Activated CD4-positive, alpha-beta T cell treated with anti-CD3 and anti-CD28 coated beads, Interleukin-2, amount 50 U/mL, for 4 hours (primary cell): ENCODE data around the gene COX6B2.

Source experiments
- DNase-seq, 2 experiments: peaks; one replicate each; pipeline ENCODE4 v3.0.0-alpha.2; 2020

COX6B2 gene

DNA sequence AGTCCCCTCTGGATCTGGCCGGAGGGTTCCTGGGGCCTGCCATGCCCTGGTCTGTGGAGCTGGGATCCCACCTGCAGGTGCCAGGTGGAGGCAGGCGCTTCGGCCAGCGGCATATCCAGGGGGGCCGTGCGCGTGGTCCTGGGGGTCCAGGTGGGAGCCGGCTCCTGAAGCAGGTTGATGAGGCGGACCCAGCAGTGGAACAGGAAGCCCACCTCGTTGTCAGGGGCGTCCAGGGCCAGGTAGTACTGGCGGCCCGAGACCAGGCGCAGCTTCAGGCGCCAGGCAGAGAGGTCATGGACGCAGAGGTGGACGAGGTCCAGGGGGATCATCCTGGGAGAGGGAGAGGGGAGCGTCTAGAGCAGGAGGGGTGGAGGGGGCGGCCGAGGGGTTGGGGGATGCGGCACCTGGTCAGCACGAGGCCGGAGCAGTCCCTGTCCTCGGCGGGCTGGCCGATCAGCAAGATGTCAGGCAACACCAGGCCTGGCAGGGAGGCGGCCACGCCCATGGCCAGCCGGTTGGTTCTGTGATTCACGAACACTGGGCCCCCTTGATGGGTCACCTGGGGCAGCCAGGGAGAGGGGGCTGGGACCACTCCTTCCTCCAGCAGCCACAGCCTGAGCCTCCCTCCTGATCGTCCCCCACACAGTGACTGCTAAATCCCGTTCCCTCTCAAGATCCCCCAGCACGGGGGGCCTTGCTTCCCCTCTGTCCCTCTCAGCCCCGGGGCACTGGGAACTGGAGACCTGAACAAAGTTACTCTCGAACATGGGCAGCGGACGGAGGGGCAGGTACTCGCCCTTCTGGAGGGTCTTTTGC, 7.9 kb upstream of the COX6B2 start:
- DNase-seq = no peak

DNA sequence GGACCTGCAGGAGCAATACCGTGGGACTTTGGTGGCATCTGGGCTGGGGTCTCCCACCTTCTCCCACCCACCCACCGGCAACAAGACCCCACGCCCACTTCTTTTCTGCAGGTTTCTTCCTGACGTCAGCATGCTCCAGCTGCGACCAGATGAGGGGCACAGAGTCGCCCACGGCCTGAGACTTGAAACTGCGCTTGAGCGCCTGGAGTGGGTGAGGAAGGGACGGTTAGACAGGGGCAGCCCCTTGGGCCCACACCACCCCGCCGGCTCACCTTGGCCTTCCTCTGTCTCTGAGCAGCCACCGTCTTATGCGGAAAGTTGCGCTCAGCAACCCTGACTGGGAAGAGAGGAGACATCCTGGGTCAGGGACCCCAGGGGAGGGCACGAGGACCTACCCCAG, 6.4 kb upstream of the COX6B2 start:
- DNase-seq = no peak

DNA sequence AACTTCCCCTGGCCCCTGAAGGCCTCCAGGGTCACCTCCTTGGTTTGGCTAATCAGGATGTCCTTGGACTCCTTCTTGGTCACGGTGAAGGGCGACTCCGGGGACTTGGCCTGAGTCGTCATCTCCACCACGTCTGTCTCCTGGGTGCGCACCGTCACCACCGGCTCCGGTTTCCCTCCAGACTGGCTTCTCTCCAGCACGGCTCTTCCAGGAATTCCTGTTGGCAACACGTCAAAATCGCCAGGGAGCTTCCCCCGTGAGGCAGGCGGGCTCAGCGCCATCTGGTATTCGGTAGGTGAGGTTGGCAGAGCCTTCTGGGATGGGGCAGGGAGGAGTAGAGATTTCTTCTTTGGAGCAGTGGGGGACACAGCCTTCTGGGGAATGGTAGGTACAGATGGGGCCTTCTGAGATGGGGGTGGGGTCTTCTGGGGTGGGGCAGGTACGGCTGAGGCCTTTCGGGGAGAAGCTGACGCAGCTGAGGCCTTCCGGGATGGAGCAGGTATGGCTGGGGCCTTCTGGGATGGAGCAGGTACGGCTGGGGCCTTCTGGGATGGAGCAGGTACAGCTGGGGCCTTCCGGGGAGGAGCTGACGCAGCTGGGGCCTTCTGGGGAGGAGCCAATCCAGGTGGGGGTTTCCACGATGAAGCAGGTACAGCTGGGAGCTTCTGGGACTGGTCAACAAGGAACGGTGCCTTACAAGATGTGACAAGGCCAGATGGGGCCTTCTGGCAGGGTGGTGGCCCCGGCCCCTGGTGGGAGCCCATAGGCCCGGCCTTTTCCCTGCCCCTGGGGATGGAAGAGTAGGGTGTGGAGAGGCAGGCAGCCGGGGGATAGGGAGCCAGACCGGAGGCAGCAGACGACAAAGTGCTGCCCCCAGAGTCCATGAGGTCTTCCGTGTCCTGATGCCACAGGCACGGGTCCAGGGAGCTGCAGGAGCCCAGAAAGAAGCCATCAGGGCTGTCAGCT, 4.7 kb upstream of the COX6B2 start:
- DNase-seq = no peak

DNA sequence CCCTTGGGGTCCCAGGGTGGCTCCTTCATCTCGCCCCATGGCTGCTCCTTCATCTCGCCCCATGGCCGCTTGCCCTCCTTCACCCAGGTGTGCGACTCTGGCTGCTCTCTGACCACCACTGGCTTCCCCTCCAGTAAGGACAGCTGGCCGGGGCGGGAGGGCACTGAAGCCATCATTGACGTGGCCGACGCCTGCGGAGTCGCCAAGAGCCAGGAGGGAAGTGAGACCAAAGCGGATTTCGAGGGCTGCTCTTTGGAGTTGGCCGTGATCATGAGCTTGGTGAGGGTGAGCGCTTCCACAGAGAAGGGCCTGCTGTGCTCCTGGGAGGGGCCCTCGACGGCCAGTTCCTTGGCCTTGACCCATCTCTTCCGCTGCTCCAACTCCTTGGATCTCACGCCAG, 4.0 kb upstream of the COX6B2 start:
- DNase-seq = no peak

- DNase-seq = no peak
Measured at GRCh38 chr19:55355213-55355821, 798 bp upstream of the COX6B2 start.

- DNase-seq = peak; percentile 55 to 61
Measured at GRCh38 chr19:55353803-55354697, 469 bp downstream of the COX6B2 start.

DNA sequence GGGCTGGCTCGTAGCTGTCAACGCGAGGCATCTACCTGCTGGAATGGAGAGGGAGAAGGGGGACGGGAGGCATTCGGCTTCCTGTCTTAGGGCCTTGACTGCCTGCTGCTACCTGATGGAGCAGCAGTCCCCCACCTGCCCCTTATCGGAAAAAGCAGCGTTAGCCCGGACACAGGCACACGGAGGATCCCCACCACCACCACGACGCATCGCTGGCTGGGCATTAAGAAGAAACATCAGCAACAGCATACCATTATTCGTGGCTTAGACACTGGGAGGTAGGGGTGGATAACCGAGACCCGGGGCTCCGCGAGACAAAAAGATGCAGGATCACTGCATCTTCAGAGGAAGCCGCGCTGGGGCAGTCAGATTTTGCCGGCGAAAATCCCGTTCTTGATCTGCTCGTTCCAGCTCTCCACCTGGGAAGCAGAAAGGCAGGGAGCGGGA, 1.1 kb downstream of the COX6B2 start:
- no peak for DNase-seq

- no peak for DNase-seq
Measured at GRCh38 chr19:55352549-55353145, 1.9 kb downstream of the COX6B2 start.

DNA sequence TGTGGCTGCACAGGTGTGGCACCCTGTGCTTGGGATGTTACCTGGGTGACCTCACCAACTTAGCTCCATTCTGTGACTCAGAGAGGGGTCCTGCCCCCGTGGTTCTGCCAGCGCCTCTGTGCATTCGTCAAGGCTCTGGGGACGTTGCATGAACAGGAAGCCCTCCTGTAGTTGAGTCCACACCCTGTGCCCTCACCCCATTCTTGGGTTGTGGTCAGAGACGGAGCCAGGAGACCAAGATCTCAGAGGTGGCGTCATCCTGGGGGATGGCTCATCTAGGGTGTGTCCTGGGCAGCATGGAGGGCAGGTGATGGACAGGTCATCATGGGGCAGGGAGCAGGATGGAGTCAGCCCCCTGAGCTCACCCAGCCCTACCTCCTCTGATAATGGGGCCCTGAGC, 2.5 kb downstream of the COX6B2 start:
- no peak for DNase-seq

- no peak for DNase-seq
Measured at GRCh38 chr19:55350620-55351315, 3.8 kb downstream of the COX6B2 start.

GRCh38 chr19:55348317-55349034, 6.0 kb downstream of the COX6B2 start:
- DNase-seq = no peak

GRCh38 chr19:55347442-55348009, 7.0 kb downstream of the COX6B2 start:
- no peak for DNase-seq

- DNase-seq = no peak
Measured at GRCh38 chr19:55346725-55347441, 7.6 kb downstream of the COX6B2 start.

- DNase-seq = no peak
Measured at GRCh38 chr19:55345818-55346724, 8.4 kb downstream of the COX6B2 start.

GRCh38 chr19:55345101-55345817, 9.3 kb downstream of the COX6B2 start:
- DNase-seq = no peak

- DNase-seq = no peak
Measured at GRCh38 chr19:55344444-55344843, 10.1 kb downstream of the COX6B2 start.
